ENCODE measurements around the gene PAK4. TPM values are rescaled to one million over a fixed set of nuclear protein-coding genes. Genes with fewer than 3 reads are reported as not detected.

The PAK4 gene
- total RNA-seq, 1 donor from 2014 or later: 19.4 TPM

DNA sequence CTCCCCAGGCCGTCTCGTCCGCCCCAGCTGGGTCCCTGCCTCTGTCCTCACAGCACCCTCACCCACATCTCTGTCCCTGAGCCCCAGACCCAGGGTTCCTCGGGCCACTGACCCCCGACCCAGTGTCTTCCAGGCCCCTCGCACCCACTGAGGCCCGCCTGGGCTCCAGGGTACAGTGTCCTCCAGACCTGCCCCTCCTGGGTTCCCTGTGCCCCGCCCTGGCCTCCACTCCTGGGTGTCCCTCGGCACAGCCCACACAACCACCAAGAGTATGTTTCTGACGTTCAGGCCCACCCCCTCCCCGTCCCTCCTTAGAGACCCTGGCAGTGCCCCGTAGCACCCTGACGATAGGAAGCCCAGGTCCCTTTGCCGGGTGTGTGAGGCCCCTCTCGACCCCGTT lies 48.6 kb downstream of the PAK4 start:
- no peaks in the 10 kb centered on the region for H3K27me3 ChIP-seq
- peaks cover 0 to 77% of the 10 kb centered on the region in 2 donors for H3K36me3 ChIP-seq
- H3K4me3 ChIP-seq: no peak overlapping the region
- no peak for DNase-seq (ENCODE audit: extremely low spot score in 2 of 2)
- intact Hi-C loops (cut with DNase I): no loop called here
- no peak overlapping the region for H3K27ac ChIP-seq
- TF ChIP-seq POLR2AphosphoS5 (IDR thresholded peaks at IDR 0.05; ENCODE audit: insufficient read depth in 1 of 2, low read depth in 1 of 2) (no peak), POLR2A (IDR thresholded peaks at IDR 0.05) (no peak)
- TF ChIP-seq, protein P1, sequence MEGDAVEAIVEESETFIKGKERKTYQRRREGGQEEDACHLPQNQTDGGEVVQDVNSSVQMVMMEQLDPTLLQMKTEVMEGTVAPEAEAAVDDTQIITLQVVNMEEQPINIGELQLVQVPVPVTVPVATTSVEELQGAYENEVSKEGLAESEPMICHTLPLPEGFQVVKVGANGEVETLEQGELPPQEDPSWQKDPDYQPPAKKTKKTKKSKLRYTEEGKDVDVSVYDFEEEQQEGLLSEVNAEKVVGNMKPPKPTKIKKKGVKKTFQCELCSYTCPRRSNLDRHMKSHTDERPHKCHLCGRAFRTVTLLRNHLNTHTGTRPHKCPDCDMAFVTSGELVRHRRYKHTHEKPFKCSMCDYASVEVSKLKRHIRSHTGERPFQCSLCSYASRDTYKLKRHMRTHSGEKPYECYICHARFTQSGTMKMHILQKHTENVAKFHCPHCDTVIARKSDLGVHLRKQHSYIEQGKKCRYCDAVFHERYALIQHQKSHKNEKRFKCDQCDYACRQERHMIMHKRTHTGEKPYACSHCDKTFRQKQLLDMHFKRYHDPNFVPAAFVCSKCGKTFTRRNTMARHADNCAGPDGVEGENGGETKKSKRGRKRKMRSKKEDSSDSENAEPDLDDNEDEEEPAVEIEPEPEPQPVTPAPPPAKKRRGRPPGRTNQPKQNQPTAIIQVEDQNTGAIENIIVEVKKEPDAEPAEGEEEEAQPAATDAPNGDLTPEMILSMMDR (IDR thresholded peaks at IDR 0.05): no peak
- no peaks in the 10 kb centered on the region for H3K9me3 ChIP-seq
- no peaks in the 10 kb centered on the region for H3K4me1 ChIP-seq

GRCh38 chr19:39174558-39175544 lies 49.3 kb downstream of the PAK4 start:
- peaks cover 0 to 71% of the 10 kb centered on the region in 2 donors for H3K36me3 ChIP-seq
- no peaks in the 10 kb centered on the region for H3K27me3 ChIP-seq
- H3K9me3 ChIP-seq: no peaks in the 10 kb centered on the region
- no peak overlapping the region for H3K27ac ChIP-seq
- intact Hi-C loops (cut with DNase I): no loop called here
- no peak for DNase-seq (ENCODE audit: extremely low spot score in 2 of 2)
- no peaks in the 10 kb centered on the region for H3K4me1 ChIP-seq
- H3K4me3 ChIP-seq: no peak overlapping the region
- TF ChIP-seq POLR2AphosphoS5 (IDR thresholded peaks at IDR 0.05; ENCODE audit: insufficient read depth in 1 of 2, low read depth in 1 of 2) (no peak), POLR2A (IDR thresholded peaks at IDR 0.05) (no peak)
- TF ChIP-seq, protein P1 (IDR thresholded peaks at IDR 0.05): no peak

DNA sequence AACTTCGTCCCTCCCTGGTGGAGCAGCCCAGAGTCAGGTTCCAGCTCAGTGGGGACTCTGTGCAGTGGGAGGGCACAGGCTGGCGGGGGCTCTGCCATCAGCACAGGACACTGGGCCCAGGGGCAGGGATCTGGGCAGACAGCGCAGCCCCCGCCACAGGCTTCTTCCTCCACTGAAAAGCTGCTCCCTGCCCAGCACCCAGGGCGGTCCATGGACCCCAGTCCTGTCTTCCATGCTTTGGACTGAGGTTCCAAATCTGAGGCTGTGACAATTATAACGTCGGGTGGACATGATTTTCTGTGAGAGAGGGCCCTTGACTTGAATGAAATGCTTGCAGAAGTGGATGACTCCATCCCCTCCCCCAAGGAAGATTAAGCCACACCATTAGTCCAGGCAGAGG lies 50.0 kb downstream of the PAK4 start:
- Histone ChIP-seq H3K36me3 (peaks cover 0 to 67% of the 10 kb centered on the region in 2 donors), H3K27ac (no peak overlapping the region), H3K9me3 (no peaks in the 10 kb centered on the region), H3K4me1 (no peaks in the 10 kb centered on the region), H3K27me3 (no peaks in the 10 kb centered on the region), H3K4me3 (no peak overlapping the region)
- no peak for DNase-seq (ENCODE audit: extremely low spot score in 2 of 2)
- TF ChIP-seq POLR2AphosphoS5 (IDR thresholded peaks at IDR 0.05; ENCODE audit: insufficient read depth in 1 of 2, low read depth in 1 of 2) (no peak), POLR2A (IDR thresholded peaks at IDR 0.05) (no peak)
- TF ChIP-seq, protein P1 (IDR thresholded peaks at IDR 0.05): no peak
- intact Hi-C loops (cut with DNase I): no loop called here

DNA sequence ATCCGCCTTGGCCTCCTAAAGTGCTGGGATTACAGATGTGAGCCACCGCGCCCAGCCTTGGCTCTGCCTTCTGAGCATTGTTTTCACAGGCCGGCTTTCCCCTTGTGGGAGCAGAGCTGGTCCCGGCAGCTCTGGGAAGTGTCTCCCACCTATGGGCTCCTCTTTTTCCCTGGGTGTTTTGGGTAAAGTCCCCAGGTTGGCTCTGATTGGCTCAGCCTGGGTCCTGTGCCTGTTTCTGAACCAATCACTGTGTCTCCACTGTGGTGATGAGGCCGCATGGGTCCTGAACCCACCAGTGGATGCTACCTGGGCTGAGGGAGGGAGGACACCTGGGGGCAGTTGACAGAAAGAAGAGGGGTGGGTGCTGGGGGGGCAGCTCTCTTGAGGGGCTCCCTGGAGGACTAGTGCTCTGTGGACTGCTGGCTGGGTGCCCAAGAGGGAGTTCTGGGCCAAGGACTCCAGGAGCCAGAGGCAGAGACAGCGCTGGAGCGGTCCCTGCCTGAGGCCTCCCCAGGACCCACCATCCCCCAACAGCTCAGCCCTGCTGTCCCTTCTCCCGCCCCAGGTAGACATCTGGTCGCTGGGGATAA lies 51.6 kb downstream of the PAK4 start:
- Histone ChIP-seq H3K36me3 (peaks cover 0 to 61% of the 10 kb centered on the region in 2 donors), H3K27ac (no peak overlapping the region), H3K4me1 (no peaks in the 10 kb centered on the region), H3K27me3 (no peaks in the 10 kb centered on the region), H3K4me3 (no peak overlapping the region), H3K9me3 (no peaks in the 10 kb centered on the region)
- intact Hi-C loops (cut with DNase I): no loop called here
- DNase-seq (ENCODE audit: extremely low spot score in 2 of 2): no peak
- TF ChIP-seq POLR2A (IDR thresholded peaks at IDR 0.05): no peak
- TF ChIP-seq, protein P1 (IDR thresholded peaks at IDR 0.05): no peak
- TF ChIP-seq POLR2AphosphoS5 (IDR thresholded peaks at IDR 0.05; ENCODE audit: insufficient read depth in 1 of 2, low read depth in 1 of 2): no peak

All from vagina (tissue), 2 donors.